GM19351 (cell line): Measurements from ENCODE around the gene SLC16A5.
A peak's percentile ranks its signal among the peaks of the same experiment; 100 is the strongest.

Experiments
- ATAC-seq: cut with Tn5 transposase; IDR thresholded peaks from one replicate; pipeline ENCODE4 v1.9.1; 2021; ENCODE audit warnings: mild to moderate bottlenecking, moderate library complexity; ENCODE audit not compliant: unreplicated experiment

The SLC16A5 gene

GRCh38 chr17:75084039-75084660, 3.6 kb upstream of the SLC16A5 start:
- ATAC-seq: no peak

- no peak for ATAC-seq
Measured at GRCh38 chr17:75086496-75087181, 1.1 kb upstream of the SLC16A5 start.

GRCh38 chr17:75087182-75087557, 584 bp upstream of the SLC16A5 start:
- ATAC-seq: no peak

GRCh38 chr17:75088465-75089417, 987 bp downstream of the SLC16A5 start:
- ATAC-seq: no peak

- no peak for ATAC-seq
Measured at GRCh38 chr17:75090871-75091854, 3.4 kb downstream of the SLC16A5 start.

DNA sequence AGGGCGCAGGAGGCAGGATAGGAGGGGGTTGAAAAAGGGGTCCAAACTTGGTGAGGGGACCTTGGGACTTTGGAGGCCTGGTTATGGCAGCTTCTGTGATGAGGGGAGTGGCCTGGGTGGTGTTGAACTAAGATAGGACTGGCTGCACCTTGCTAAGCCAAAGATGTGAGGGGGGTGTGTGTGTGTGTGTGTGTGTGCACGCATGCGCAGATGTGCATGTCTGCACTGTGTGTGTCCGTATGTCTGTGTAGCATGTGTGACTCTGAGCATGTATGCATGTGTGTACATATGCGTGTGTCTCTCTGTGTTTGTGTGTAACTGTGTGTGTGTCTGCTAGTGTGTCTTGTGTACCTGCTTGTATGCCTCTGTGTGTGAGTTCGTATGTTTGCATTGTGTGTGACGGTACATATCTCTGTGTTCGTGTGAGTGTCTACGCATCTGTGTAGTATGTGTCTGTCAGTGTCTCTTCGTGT, 4.1 kb downstream of the SLC16A5 start:
- ATAC-seq: no peak

GRCh38 chr17:75093548-75094158, 5.9 kb downstream of the SLC16A5 start:
- no peak for ATAC-seq

DNA sequence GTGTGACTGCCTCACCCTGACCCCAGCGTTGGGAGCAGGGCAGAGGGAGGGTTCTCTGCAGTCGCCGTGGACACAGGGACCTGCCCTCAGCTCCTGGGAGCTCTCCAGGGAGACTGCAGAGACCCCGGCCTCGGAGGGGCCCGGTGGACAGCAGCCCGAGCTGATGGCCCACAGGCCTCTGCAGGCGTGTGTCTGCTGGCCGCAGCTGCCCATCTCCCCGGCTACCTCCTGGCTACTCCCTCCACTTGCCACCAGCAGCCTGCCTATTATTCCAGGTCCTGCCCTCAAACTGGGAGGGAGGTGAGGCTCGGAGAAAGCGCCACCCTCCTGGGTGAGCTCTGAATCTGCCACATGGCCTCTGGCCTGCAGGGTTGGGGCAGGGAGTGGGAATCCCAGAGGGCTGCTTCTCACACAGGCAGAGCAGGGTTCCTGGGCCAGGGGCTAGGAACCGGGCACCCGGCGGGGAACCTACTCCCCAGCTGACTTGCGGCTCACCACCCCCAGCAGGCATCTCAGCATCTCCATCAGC, 7.2 kb downstream of the SLC16A5 start:
- no peak for ATAC-seq

DNA sequence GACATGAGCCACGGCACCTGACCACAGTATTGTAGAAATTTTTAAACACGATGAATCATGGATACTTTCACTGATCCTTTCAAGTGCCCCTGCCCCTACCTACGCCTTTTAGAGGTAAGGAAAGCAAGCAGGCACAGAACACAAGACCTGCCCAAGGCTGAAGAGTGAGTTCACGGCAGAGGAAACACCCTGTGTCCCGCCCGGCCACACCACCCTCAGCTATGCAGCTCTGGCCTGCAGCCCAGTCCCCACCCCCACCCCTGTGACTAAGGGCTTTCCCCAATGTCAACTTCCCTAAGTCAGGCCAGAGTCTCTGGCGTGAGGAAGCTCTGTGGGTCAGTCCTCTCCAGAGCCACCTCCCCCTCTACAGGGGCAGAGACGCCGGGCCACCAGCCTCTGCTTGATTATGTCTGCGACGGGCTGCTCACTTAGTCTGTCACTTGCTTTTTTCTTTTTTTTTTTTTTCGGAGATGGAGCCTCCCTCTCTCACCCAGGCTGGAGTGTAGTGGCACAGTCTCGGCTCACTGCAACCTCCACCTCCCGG, 8.4 kb downstream of the SLC16A5 start:
- no peak for ATAC-seq

DNA sequence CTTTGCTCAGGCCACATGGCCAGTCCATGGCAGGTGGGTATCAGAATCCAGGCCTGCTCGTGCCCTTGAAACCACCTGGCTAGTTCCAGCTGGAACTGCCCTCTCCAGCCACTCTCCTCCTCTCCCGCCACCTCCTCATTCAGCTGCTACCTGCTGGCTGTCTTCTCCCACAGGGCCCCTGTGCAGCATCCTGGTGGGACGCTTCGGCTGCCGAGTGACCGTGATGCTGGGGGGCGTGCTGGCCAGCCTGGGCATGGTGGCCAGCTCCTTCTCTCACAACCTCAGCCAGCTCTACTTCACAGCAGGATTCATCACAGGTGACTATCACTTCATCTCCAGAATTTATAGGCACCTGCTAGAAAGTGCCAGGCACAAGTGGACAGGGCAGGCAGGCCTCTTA, 10.1 kb downstream of the SLC16A5 start:
- no peak for ATAC-seq

DNA sequence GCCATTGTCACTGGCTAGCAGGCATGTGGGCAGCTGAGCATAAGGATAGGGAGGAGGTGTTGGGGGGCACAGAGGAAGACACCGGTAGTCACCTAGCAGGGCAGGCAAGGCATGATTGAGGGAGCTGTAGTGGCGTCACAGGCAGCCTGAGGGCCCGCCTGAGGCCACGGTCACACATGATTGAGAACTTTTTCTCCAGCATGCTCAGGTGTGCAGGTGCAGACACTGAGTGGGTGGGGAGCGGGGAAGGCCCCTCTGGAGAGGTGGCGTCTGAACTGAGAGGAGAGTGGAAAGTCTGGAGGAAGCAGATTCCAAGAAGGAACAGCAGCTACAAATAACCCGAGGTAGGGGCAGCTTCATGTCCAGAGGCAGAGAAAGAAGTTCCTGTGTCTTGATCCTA, 11.1 kb downstream of the SLC16A5 start:
- no peak for ATAC-seq

- ATAC-seq: no peak
Measured at GRCh38 chr17:75099881-75100595, 12.3 kb downstream of the SLC16A5 start.

- no peak for ATAC-seq
Measured at GRCh38 chr17:75102385-75102821, 14.6 kb downstream of the SLC16A5 start.

DNA sequence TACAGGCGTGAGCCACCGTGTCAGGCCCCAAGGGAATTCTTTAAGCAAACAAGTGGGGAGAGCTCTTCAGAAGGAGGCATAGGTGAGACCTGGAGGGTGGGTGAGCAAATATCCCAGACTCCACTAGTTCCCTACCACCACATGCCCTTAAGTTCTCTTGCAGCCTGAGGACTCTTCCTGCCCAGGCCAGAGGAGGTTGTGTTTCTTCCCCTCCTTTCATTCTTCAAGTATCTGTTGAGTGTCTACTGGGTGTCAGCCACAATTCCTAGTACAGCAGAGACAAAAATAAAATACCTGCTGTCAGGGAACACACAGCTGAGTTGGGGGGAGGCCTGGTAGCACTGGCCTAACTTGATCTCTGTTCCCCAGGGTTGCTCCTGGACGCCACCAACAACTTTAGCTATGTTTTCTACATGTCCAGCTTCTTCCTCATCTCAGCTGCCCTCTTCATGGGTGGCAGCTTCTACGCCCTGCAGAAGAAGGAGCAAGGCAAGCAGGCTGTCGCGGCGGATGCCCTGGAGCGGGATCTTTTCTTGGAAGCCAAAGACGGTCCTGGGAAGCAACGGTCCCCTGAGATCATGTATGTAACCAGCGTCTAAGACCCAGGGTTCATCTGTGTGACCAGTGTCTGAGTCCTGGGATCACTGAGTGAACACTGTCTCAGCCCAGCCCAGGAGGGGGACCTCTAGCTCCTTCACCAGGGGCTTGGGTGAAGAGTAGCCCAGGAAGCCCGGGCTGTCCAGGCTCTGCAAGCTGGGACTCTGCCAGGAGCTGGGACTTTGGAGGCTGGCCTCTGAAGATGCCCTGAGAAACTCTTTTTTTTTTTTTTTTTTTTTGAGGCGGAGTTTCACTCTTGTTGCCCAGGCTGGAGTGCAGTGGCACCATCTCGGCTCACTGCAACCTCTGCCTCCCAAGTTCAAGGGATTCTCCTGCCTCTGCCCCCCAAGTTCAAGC, 16.1 kb downstream of the SLC16A5 start:
- no peak for ATAC-seq

DNA sequence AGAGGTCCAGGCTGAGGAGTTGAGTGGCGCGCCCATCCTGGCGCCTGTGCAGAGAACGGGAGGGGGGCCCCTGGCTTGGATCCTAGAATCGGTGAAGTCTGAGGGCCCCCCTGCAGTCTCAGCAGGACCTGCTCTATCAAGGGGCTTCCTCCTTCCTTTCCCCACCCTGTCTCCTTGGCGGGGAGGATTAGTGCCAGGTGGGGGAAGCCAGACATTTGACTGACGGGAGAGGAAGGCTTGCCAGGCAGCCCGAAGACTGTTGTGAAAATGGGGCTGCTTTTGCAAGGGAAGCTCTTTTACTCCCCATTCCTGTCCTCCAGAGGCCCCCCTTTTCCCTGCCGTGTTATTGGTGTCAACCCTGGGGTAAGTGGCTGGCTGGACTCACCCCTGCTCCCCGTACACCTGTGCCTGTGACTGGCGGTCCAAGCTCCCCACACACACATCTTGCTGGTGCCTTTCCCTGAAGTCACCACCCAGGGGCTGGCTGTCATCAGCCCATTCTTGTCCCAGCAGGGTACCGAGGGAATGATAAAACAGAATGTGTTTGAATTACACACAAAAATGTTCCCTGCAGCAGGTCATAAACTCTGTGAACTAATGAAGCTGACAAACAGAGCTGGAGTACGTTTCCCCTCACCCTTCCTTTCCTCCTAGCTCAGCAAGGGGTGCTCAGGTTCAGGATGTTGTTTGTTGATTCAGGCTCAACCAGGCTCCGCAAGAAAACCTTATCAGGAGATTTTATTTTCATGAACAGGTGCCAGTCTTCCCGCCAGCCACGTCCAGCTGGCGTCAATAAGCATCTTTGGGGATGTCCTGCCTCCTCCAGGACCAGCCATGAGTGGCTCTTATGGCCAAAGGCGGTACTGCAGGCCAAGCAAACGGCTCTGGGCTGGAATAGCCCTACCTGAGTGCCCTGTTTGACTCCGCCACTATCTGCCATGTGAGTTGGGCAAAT, 17.6 kb downstream of the SLC16A5 start:
- peak; percentile 66 for ATAC-seq

DNA sequence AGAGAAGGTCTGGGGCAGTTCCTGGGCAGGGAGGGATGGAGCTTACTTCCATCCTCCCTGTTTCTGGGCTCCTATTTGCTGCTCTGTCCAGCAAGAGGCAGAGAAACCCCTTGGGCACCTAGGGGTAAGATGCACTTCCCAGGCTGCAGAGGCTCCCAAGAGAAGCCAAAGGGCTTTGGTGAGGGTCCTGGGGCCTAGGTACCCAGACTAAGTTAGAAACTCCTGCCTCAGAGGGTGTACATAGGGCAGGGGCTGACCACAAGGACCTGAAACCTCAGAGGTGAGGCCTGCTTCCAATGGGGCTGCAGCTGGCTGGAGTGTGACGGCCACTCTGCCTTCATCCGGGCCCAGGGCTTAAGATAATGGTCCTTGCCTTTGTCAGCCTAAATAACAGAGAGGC, 20.4 kb downstream of the SLC16A5 start:
- no peak for ATAC-seq

- ATAC-seq: no peak
Measured at GRCh38 chr17:75109046-75109406, 21.3 kb downstream of the SLC16A5 start.
